Activated CD4-positive, CD25-positive, alpha-beta regulatory T cell treated with anti-CD3 and anti-CD28 coated beads, Interleukin-2, amount 50 U/mL, for 24 hours (primary cell): Measurements from ENCODE around the gene AKNAD1.
"Not testable (repeated sequence)": the region's sequence is repeated elsewhere in the genome, so short reads cannot be mapped to it uniquely, and the experiment has no call there.

Experiments used
- ATAC-seq, 2 donors: fragments of 150-1000 bp; cut with Tn5 transposase; one replicate each; pipeline ENCODE4 v1.10.0; 2021; ENCODE audit warnings: mild to moderate bottlenecking in 1 of 2, moderate library complexity in 1 of 2

The AKNAD1 gene

DNA sequence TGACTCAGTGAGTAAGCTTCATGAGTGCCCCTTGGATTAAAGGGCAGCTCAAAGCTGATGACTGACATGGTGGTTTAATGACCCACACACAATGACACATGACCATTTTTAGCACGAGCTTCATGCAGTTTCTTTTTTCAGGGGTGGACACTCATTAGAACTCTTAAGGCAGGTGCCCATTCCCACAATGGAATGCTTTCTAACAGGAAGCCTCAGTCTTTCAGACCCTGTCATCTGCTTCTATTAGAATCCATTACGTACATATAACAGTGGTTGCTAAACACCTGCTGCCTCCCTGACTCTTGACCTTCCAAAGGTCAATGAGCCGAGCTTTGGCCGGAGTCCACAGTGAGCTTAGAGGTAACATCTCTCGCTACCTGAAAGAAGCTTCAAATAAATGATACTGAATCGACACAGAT is 27.4 kb downstream of the AKNAD1 start:
- no peak for ATAC-seq

DNA sequence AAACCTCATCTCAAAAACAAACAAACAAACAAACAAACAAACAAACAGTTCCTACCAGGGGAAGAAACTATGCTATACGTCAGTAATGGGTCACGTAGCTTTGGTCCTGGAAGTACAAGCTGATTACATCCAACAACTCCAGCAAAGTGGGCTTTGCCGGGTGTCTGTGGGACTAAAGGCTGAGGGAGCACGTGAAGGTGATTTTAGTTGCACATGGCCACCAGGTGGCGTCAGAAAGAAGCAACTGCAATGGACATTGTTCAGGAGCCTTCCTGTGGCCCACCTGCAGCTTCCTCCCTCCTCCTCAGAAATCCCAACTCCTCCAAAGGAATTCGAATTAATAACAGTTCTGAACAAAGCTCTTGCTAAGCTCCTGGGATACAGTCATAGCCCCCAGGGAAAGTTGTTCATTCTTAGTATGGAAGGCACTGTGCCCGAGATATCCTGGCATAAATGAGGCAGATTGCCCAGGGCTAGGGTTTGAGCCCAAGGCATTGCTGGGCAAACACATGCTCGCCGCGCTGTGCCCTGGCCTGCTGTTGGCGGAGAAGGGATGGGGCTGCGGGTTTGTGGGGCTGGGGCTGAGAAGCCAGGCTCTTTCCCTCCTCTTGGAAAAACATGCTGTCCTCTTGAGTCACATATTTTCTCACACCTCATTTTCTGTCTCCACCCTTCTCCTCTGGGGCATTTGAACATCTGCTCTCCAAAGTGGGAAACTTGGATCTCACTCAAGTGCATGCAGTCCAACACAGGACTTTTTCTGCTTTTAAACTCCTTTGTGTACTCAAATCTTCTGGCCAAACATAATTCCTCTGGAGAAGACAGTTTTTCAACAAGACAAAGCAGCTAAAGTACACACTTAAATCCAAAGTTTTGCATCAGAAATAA is 28.6 kb downstream of the AKNAD1 start:
- no peak for ATAC-seq

- ATAC-seq, result no peak
Measured at GRCh38 chr1:108826081-108826635, 30.7 kb downstream of the AKNAD1 start.

- ATAC-seq, result no peak
Measured at GRCh38 chr1:108824051-108824450, 32.8 kb downstream of the AKNAD1 start.

DNA sequence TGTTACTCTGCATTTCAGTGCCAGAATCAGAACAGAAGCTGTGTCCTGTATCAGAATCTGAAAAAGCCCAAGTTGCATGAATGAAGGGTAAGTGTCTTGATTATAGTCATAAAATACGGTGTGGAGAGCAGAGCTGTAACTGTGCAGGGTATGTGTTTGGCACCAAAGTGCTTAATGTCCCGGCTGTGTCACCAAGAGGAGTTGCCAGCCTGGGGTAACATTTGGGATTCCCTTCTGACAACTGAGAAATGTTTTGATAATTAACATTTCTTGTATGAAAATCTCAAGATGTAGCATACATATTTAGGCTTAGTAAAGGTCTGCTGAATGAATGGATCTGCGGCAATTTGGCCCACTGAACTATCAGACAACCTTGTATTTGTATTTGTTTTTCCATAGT is 33.3 kb downstream of the AKNAD1 start:
- ATAC-seq, result no peak

DNA sequence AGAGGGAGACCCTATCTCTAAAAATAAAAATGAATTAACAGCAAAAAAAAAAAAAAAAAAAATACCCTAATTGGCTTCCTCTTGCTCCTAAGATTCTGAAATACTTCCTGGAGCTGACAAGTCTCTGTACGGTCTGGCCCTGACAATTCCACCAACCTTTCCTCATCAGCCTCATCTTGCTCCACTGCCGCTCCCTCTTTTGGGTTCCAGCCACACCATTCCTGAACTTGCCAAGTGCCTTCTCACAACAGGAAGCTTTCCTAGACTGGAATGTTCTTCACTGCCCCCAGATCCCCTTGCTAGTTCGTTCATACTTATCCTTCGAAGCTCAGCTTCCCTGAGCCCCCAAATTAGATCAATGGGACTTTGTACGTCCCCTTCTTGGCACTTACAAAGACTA is 37.0 kb downstream of the AKNAD1 start:
- no peak for ATAC-seq

DNA sequence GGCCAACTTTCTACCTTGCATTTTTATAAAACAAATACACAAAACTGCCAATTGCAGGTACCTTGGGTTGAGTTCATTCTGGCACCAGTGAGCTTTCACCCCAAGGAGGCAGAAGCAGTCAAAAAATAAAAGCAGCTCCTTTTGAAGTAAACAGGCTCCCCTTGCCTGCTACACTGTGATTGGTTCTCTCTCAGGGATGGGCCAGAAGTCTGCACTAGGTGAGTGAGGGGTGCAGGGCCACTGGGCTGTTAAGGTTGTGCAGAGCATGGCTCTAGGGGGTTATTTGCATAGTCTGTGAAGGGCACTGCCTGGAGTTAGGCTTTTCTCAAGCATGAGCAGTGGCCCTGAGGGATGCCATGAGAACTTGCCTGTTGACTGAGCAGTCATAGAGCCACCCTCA is 39.1 kb downstream of the AKNAD1 start:
- no peak for ATAC-seq

DNA sequence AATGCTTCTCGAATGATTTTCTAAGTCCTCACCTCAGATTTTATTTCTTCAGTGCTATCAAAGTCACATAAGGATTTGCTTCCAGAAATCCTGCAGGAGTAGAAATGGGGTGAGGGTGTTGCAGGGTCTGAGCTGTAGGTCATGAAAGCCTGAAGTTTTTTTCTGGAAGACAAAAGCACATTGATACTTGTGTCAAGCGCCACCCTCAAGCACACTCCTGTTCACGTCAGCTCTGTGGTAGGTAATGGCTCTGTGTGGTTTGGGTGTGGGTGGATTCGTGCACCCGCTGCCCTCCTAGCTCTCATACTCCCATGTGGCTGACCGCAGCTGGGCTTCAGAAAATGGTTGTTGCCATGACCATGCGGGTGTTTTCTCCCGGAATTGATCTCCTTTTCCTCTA is 39.9 kb downstream of the AKNAD1 start:
- no peak for ATAC-seq

DNA sequence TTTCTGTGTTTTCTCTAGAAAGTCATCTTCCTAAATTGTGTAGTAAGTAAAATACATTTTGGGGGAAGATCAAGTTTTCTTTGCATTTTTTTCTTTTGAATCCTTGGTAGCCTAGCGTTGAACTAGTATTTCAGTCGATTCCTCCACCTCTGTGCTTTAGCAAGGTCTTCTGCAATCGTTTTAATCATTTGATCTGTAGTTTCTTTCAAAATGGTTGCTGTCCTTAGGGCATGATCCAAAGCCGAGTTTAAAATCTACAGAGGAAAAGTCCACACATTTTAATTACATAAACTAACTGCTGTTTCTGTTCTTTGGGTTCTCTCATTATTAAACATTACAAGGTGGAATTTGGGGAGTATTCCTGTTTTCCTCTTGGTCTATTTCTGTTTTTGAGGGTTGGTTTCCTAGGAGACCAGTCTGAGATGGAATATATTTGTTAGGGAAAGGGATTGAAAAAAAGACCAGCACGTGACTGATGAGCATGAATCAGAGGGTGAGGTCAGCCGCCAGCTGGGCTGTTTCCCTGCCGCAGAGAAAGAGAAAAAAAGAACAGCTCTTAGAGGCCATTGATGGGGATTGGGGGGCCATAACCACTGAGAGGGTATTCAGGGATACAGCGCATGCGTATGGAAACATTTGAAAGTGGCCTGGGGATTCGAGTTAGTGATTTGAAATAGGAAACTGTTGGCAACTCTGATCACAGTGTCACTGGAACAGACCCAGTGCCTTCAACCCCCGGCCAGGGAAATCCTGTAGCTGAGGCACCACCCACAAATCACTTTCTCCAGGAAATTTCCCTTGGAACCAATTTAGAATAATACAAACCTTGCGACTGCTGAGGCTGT is 40.6 kb downstream of the AKNAD1 start:
- ATAC-seq, result no peak

DNA sequence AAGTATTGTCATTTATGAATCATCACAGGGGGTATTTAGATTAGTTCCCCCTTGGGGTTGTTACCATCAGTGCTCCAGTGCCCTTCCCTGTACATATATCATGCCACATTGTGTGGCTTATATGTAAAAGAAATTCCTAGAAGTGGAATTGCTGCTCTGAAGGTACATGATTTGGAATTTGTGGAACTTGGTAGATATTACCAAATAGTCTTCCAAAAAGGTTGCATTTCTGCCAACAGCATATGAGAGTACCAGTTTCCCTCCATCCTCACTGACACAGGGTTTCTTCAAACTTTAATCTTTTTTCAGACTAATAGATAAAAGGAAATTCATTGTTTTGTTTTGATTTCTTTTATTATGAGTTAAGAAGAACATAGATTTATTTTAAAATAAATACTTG is 41.3 kb downstream of the AKNAD1 start:
- ATAC-seq, result no peak

DNA sequence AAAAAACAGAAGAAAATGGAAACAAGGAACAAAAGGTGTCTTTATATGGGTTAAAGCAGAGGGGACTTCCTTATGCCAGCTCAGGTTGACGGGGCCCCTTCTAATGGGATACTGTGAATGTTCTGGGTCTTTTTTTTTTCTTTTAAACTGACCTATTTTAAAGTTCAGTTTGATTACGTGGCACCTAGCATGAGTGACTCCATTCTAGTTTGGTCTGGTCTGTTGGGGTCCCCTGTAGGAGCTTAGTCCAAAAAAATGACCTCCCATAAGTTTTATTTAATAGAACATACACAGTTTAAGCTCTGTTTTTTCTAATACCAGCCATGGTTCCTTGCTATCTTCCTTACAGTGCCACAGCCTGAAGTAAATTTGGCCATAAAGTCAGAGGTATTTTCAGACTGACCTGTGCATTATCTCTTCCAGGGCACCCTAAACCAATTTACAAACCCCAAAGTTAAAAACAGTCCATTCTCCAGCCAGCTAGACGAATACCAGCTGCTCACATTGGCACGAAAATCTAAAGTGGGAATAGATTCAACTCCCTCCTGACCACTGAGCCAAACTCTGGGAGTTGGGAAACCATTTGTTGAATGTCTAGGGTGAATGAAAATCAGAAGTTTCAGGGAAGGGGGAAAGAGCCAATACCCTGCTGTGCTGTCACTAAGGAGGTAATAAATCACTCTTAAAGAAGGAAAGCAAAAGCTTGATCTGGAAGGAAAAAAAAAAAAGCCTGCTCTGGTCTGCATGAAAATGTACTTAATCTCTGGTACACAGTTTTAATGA is 42.4 kb downstream of the AKNAD1 start:
- no peak for ATAC-seq

DNA sequence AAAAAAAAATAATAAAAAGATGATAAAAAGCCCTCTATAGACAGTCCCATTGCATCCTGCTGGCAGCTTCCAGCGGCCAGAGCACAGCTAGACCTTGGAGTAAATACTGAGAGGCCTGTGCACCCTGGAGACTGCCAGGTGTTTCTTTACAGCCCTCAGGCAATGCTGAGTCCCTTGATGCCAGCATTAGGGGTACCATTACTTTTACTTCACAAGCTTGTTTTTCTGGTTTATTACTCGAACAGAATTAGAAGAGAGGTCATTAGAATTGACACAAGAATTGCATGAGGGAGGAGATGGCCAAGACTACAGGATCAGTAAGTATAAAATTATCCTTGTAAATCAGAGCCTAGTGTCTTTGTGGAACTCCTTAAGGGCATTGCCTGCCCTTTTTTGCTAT is 43.6 kb downstream of the AKNAD1 start:
- no peak for ATAC-seq

GRCh38 chr1:108811611-108812010 is 45.3 kb downstream of the AKNAD1 start:
- no peak for ATAC-seq

DNA sequence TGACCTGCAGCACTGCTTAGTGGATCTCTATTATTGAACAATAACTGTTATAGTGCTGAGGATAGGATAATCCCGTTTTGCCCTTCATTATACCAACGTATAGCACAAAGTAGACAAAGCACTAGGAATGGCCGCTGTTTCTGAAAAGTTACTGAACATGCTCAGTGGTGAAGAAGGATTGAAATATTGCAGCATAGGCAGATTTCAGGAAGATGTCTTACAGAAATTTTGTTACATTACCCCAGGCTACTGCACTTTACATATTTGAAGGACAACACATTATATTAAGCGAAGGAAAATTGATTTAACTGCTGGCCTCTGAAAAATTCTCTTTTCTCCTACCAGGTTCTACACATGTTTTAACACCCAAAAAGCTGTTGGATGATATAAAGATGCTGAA is 48.5 kb downstream of the AKNAD1 start:
- no peak for ATAC-seq

GRCh38 chr1:108803548-108803947 is 53.3 kb downstream of the AKNAD1 start:
- no peak for ATAC-seq

GRCh38 chr1:108801101-108801500 is 55.8 kb downstream of the AKNAD1 start:
- ATAC-seq, result no peak

GRCh38 chr1:108799001-108799400 is 57.9 kb downstream of the AKNAD1 start:
- ATAC-seq, result no peak

- no peak for ATAC-seq
Measured at GRCh38 chr1:108792420-108792819, 64.5 kb downstream of the AKNAD1 start.

- ATAC-seq, result no peak
Measured at GRCh38 chr1:108791790-108792189, 65.1 kb downstream of the AKNAD1 start.

DNA sequence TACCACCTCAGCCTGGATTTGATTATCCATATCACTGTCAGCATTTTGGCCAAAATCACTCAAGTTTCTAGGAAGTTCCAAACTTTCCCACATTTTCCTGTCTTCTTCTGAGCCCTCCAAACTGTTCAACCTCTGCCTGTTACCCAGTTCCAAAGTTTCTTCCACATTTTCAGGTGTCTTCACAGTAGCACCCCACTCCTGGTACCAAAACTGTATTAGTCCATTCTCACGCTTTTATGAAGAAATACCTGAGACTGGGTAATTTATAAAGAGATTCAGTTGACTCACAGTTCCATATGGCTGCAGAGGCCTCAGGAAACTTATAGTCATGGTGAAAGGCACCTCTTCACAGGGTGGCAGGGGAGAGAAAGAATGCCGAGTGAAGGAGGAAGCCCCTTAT is 71.0 kb downstream of the AKNAD1 start:
- no peak for ATAC-seq

- no peak for ATAC-seq
Measured at GRCh38 chr1:108785264-108785663, 71.6 kb downstream of the AKNAD1 start.

GRCh38 chr1:108781575-108781944 is 75.3 kb downstream of the AKNAD1 start:
- ATAC-seq, result not testable (repeated sequence)
